HepG2 (cell line): ENCODE measurements around the gene MLNR. TPM values are rescaled to one million over a fixed set of nuclear protein-coding genes. Genes with fewer than 3 reads are reported as not detected.

Source experiments
- ARHGAP35 ChIP-seq: sonication (generic); formaldehyde crosslinking; IDR thresholded peaks from 2 replicates; pipeline ENCODE4 v1.9.0; 2022; ENCODE audit warnings: mild to moderate bottlenecking, inconsistent platforms, moderate library complexity, missing genetic modification reagents, borderline replicate concordance
- ARID5B ChIP-seq: IDR thresholded peaks from 2 replicates; pipeline ENCODE4 v1.4.0; 2020; ENCODE audit warnings: mild to moderate bottlenecking, missing genetic modification reagents
- FOXA3 ChIP-seq: IDR thresholded peaks from 2 replicates; pipeline ENCODE4 v1.6.1; 2016; ENCODE audit warnings: missing genetic modification reagents, missing compliant biosample characterization
- HNF4A ChIP-seq: sonication (generic); formaldehyde crosslinking; IDR thresholded peaks from 2 replicates; pipeline ENCODE4 v1.4.0; 2020; ENCODE audit warnings: missing genetic modification reagents
- MIER3 ChIP-seq: IDR thresholded peaks from 2 replicates; pipeline ENCODE4 v1.6.1; 2016; ENCODE audit warnings: missing compliant biosample characterization, borderline replicate concordance
- MTF1 ChIP-seq: sonication (generic); formaldehyde crosslinking; IDR thresholded peaks from 2 replicates; pipeline ENCODE4 v1.5.0; 2020; ENCODE audit warnings: missing genetic modification reagents
- NCOA5 ChIP-seq: sonication (generic); formaldehyde crosslinking; IDR thresholded peaks from 2 replicates; pipeline ENCODE4 v1.4.0; 2020; ENCODE audit warnings: missing genetic modification reagents
- NFAT5 ChIP-seq: sonication (generic); formaldehyde crosslinking; IDR thresholded peaks from 2 replicates; pipeline ENCODE4 v1.4.0; 2020; ENCODE audit warnings: missing genetic modification reagents
- PHF8 ChIP-seq: sonication (generic); formaldehyde crosslinking; IDR thresholded peaks from 2 replicates; pipeline ENCODE4 v1.5.0; 2020; ENCODE audit warnings: missing genetic modification reagents
- SP140L ChIP-seq: sonication (generic); formaldehyde crosslinking; IDR thresholded peaks from 2 replicates; pipeline ENCODE4 v1.4.0; 2020; ENCODE audit warnings: missing genetic modification reagents, borderline replicate concordance
- TCF12 ChIP-seq, 2 experiments: fragments of 450-650 bp in 1 of 2; sonication (generic) in 1 of 2; formaldehyde crosslinking in 1 of 2; IDR thresholded peaks; 2 replicates each; pipeline versions ENCODE4 v1.6.1 to v1.8.0; 2017 to 2022; ENCODE audit warnings: antibody characterized with exemption in 1 of 2, mild to moderate bottlenecking in 1 of 2, missing genetic modification reagents in 1 of 2, moderate library complexity in 1 of 2
- ZFP90 ChIP-seq: sonication (generic); formaldehyde crosslinking; IDR thresholded peaks from 2 replicates; pipeline ENCODE4 v1.8.0; 2022; ENCODE audit warnings: missing genetic modification reagents, mild to moderate bottlenecking, inconsistent platforms, borderline replicate concordance
- ZNF362 ChIP-seq: sonication (generic); formaldehyde crosslinking; IDR thresholded peaks from 2 replicates; pipeline ENCODE4 v1.4.0; 2020; ENCODE audit warnings: missing genetic modification reagents, mild to moderate bottlenecking, borderline replicate concordance
- ZNF367 ChIP-seq: sonication (generic); formaldehyde crosslinking; IDR thresholded peaks from 2 replicates; pipeline ENCODE4 v1.4.0; 2020; ENCODE audit warnings: missing genetic modification reagents, borderline replicate concordance
- ZNF383 ChIP-seq: sonication (generic); formaldehyde crosslinking; IDR thresholded peaks from 2 replicates; pipeline ENCODE4 v1.4.0; 2020; ENCODE audit warnings: missing genetic modification reagents, mild to moderate bottlenecking, borderline replicate concordance
- ZNF543 ChIP-seq: sonication (generic); formaldehyde crosslinking; IDR thresholded peaks from 2 replicates; pipeline ENCODE4 v1.4.0; 2020; ENCODE audit warnings: mild to moderate bottlenecking, missing genetic modification reagents
- ZNF552 ChIP-seq: sonication (generic); formaldehyde crosslinking; IDR thresholded peaks from 2 replicates; pipeline ENCODE4 v1.9.0; 2022; ENCODE audit warnings: missing genetic modification reagents, mild to moderate bottlenecking, borderline replicate concordance
- ZNF891 ChIP-seq: sonication (generic); formaldehyde crosslinking; IDR thresholded peaks from 2 replicates; pipeline ENCODE4 v1.5.0; 2020; ENCODE audit warnings: mild to moderate bottlenecking, missing genetic modification reagents
- ZSCAN9 ChIP-seq: IDR thresholded peaks from 2 replicates; pipeline ENCODE4 v1.6.1; 2016; ENCODE audit warnings: borderline replicate concordance
- polyA plus RNA-seq, 8 experiments: library from polyadenylated mRNA; depleted of rRNA in 3 of 8; stranded (reverse) in 7 of 8; unstranded in 1 of 8; fragments of >200 nt; fragmentation: Illumina TruSeq in 4 of 8; extraction: Trizol in 4 of 8; gene quantifications; 2 replicates each; pipeline versions ENCODE4 v1.2.1 to v1.2.3, GENCODE V29; 2011 to 2016; ENCODE audit warnings: low read depth in 4 of 8, missing spikeins in 1 of 8, mixed read lengths in 1 of 8; ENCODE audit not compliant: insufficient read depth in 1 of 8
- total RNA-seq, 5 experiments: library from RNA; depleted of rRNA; stranded (reverse); fragments of >200 nt; fragmentation: Illumina TruSeq; extraction: Trizol; gene quantifications; 2 replicates each; pipeline ENCODE4 v1.2.3, GENCODE V29; 2016; ENCODE audit warnings: low read depth in 1 of 5

MLNR gene
- total and polyA plus RNA-seq, 2 of the 13 experiments (the other 11 are each of a cell fraction or from before 2014, with no cell fraction given) = 0.46 TPM; not detected in 1

GRCh38 chr13:49214917-49215376, 5.2 kb upstream of the MLNR start (continued):
- TF ChIP-seq ZNF383 (CRISPR knock-in tag) (no peak), ZSCAN9 (CRISPR knock-in tag) (no peak), ARHGAP35 (no peak), ZNF543 (CRISPR knock-in tag) (0 out of 2 replicates have a peak, but pooled peaks have one; percentile 51), ZNF891 (CRISPR knock-in tag) (no peak), ARID5B (peak; percentile 60), SP140L (CRISPR knock-in tag) (no peak), PHF8 (peak; percentile 33; the same call in 1 of the 2 replicates), ZNF552 (CRISPR knock-in tag) (0 out of 2 replicates have a peak, but pooled peaks have one; percentile 34), ZFP90 (CRISPR knock-in tag) (0 out of 2 replicates have a peak, but pooled peaks have one; percentile 41), NFAT5 (0 out of 2 replicates have a peak, but pooled peaks have one; percentile 46), ZNF367 (no peak), ZNF362 (CRISPR knock-in tag) (no peak), HNF4A (CRISPR knock-in tag) (peak; percentile 38; the same call in 1 of the 2 replicates), MTF1 (CRISPR knock-in tag) (no peak), FOXA3 (0 out of 2 replicates have a peak, but pooled peaks have one; percentile 7), TCF12 (IDR thresholded peaks at IDR 0.05) (no peak), TCF12 (CRISPR knock-in tag; IDR thresholded peaks at IDR 0.05) (no peak), NCOA5 (CRISPR knock-in tag) (no peak), MIER3 (CRISPR knock-in tag) (no peak)
